Endodermal cell (in vitro differentiated cells): Measurements from ENCODE around the gene SARNP. TPM values are rescaled to one million over a fixed set of nuclear protein-coding genes. Genes with fewer than 3 reads are reported as not detected.

Experiments
- DNase-seq: peaks from one replicate; pipeline ENCODE4 v3.0.0-alpha.2; 2017
- H3K27ac ChIP-seq: 2 replicates; pipeline ENCODE4 v1.5.1; 2013; ENCODE audit warnings: mild to moderate bottlenecking, low read depth, low read length, moderate library complexity
- H3K27me3 ChIP-seq: 2 replicates; pipeline ENCODE4 v1.6.1; 2013; ENCODE audit warnings: mild to moderate bottlenecking, low read length, moderate library complexity; ENCODE audit not compliant: insufficient read depth, control insufficient read depth, poor library complexity, severe bottlenecking
- H3K36me3 ChIP-seq: 2 replicates; pipeline ENCODE4 v1.7.0; 2013; ENCODE audit warnings: mild to moderate bottlenecking, low read length, moderate library complexity; ENCODE audit not compliant: control insufficient read depth, insufficient read depth
- H3K4me1 ChIP-seq: one replicate; pipeline ENCODE4 v1.7.0; 2013; ENCODE audit warnings: low read length; ENCODE audit not compliant: control insufficient read depth, insufficient read depth
- H3K4me3 ChIP-seq: 2 replicates; pipeline ENCODE4 v1.5.1; 2013; ENCODE audit warnings: mild to moderate bottlenecking, low read length, moderate library complexity
- H3K9ac ChIP-seq: 2 replicates; pipeline ENCODE4 v1.6.1; 2013; ENCODE audit warnings: mild to moderate bottlenecking, low read length, moderate library complexity; ENCODE audit not compliant: poor library complexity, severe bottlenecking; ENCODE audit errors: extremely low read depth
- H3K9me3 ChIP-seq: 2 replicates; pipeline ENCODE4 v1.6.1; 2013; ENCODE audit warnings: mild to moderate bottlenecking, low read length, moderate library complexity; ENCODE audit not compliant: control insufficient read depth
- H3K27ac Mint-ChIP-seq: 2 replicates; pipeline ENCODE4 v1.8.0; 2020; ENCODE audit warnings: mixed read lengths
- H3K27me3 Mint-ChIP-seq: 2 replicates; pipeline ENCODE4 v1.8.0; 2021; ENCODE audit warnings: mild to moderate bottlenecking, mixed read lengths; ENCODE audit not compliant: insufficient read depth
- H3K36me3 Mint-ChIP-seq: 2 replicates; pipeline ENCODE4 v1.8.0; 2020; ENCODE audit warnings: low read depth, mixed read lengths
- H3K4me1 Mint-ChIP-seq: 2 replicates; pipeline ENCODE4 v1.8.0; 2020; ENCODE audit warnings: mixed read lengths
- H3K4me3 Mint-ChIP-seq: 2 replicates; pipeline ENCODE4 v1.8.0; 2020; ENCODE audit warnings: mild to moderate bottlenecking, moderate library complexity, mixed read lengths
- H3K9me3 Mint-ChIP-seq: 2 replicates; pipeline ENCODE4 v1.8.0; 2020; ENCODE audit warnings: mild to moderate bottlenecking, mixed read lengths
- CTCF ChIP-seq: fragments of 200-600 bp; sonication (generic); conservative IDR thresholded peaks from 2 replicates; pipeline ENCODE4 v1.5.0; 2021; ENCODE audit warnings: antibody characterized with exemption, mild to moderate bottlenecking
- WGBS, 2 experiments: methylation state at CpG; one replicate each; pipeline versions ENCODE4 v1.1.5 to v1.1.7; 2013; ENCODE audit warnings: missing lambda C conversion rate in 2 of 2, mixed read lengths in 1 of 2; ENCODE audit not compliant: insufficient coverage in 1 of 2, insufficient read length in 1 of 2; 5-methylcytosine and 5-hydroxymethylcytosine counted together
- total RNA-seq, 2 donors: library from RNA; stranded (reverse); fragmentation: NEBNext Ultra II Directional in 1 of 2; extraction: Animal tissue kit (Norgen Biotek cat#: 25700) in 1 of 2; gene quantifications; 2 replicates in 1 of 2; 3 replicates in 1 of 2; pipeline ENCODE4 v1.2.1, GENCODE V29; 2021

SARNP gene
- total RNA-seq, 2 donors from 2014 or later: 95.7 to 119 TPM

GRCh38 chr12:55719371-55719770 is 98.2 kb downstream of the SARNP start:
- Histone ChIP-seq H3K27ac (no peak overlapping the region), H3K9me3 (no peaks in the 10 kb centered on the region), H3K4me1 (peaks cover 5% of the 10 kb centered on the region), H3K36me3 (peaks cover 20% of the 10 kb centered on the region), H3K4me3 (no peak overlapping the region), H3K27me3 (no peaks in the 10 kb centered on the region), H3K9ac (no peak overlapping the region)
- DNase-seq: no peak
- no peaks in the 10 kb centered on the region for H3K27me3 Mint-ChIP-seq
- TF ChIP-seq CTCF: no peak
- 67 to 95% methylated on average over 1 to 6 of the region's 7 CpGs for WGBS, 2 experiments
- peaks cover 31% of the 10 kb centered on the region for H3K4me1 Mint-ChIP-seq
- no peak overlapping the region for H3K4me3 Mint-ChIP-seq
- no peak overlapping the region for H3K27ac Mint-ChIP-seq
- H3K36me3 Mint-ChIP-seq: peaks cover 16% of the 10 kb centered on the region
- no peaks in the 10 kb centered on the region for H3K9me3 Mint-ChIP-seq

- H3K27ac ChIP-seq: no peak overlapping the region
These were observed 98.8 kb downstream of the SARNP start for GRCh38 chr12:55718624-55719275.

GRCh38 chr12:55718015-55718414 is 99.5 kb downstream of the SARNP start:
- H3K9me3 Mint-ChIP-seq: no peaks in the 10 kb centered on the region
- DNase-seq: peak; percentile 75
- Histone ChIP-seq H3K27ac (no peak overlapping the region), H3K4me1 (peaks cover 5% of the 10 kb centered on the region), H3K27me3 (peaks cover 8% of the 10 kb centered on the region), H3K36me3 (peaks cover 7% of the 10 kb centered on the region), H3K9ac (no peak overlapping the region), H3K9me3 (no peaks in the 10 kb centered on the region), H3K4me3 (peak overlapping the region; percentile 88)
- peaks cover 31% of the 10 kb centered on the region for H3K4me1 Mint-ChIP-seq
- TF ChIP-seq CTCF: no peak
- peak overlapping the region; percentile 78 for H3K4me3 Mint-ChIP-seq
- H3K27ac Mint-ChIP-seq: peak overlapping the region; percentile 87
- WGBS, 2 experiments: 0 to 43% methylated on average over 1 to 3 of the region's 4 CpGs
- peaks cover 8% of the 10 kb centered on the region for H3K27me3 Mint-ChIP-seq
- H3K36me3 Mint-ChIP-seq: peaks cover 2% of the 10 kb centered on the region

More at GRCh38 chr12:55718624-55719275, 98.8 kb downstream of the SARNP start:
- WGBS, 2 experiments: 72 to 84% methylated on average over 2 to 4 of the region's 4 CpGs
- H3K9me3 ChIP-seq: no peaks in the 10 kb centered on the region
- peaks cover 1% of the 10 kb centered on the region for H3K27me3 ChIP-seq
- H3K36me3 ChIP-seq: peaks cover 14% of the 10 kb centered on the region
- no peak for DNase-seq
- H3K9ac ChIP-seq: no peak overlapping the region
- H3K4me3 ChIP-seq: no peak overlapping the region
- Mint-ChIP-seq H3K27me3 (peaks cover 1% of the 10 kb centered on the region), H3K4me3 (peak overlapping the region; percentile 78), H3K4me1 (peaks cover 31% of the 10 kb centered on the region), H3K9me3 (no peaks in the 10 kb centered on the region), H3K36me3 (peaks cover 10% of the 10 kb centered on the region), H3K27ac (peak overlapping the region; percentile 87)
- H3K4me1 ChIP-seq: peaks cover 5% of the 10 kb centered on the region
- TF ChIP-seq CTCF: no peak
